Nephron progenitor cell (in vitro differentiated cells): ENCODE results near the gene ERC2.

ENCODE experiments used
- DNase-seq: peaks from one replicate; pipeline ENCODE4 v3.0.0; 2021
- H3K27ac Mint-ChIP-seq: 2 replicates; pipeline ENCODE4 v1.8.0; 2021; ENCODE audit warnings: mild to moderate bottlenecking, moderate library complexity, mixed read lengths
- H3K27me3 Mint-ChIP-seq: 2 replicates; pipeline ENCODE4 v1.8.0; 2021; ENCODE audit warnings: mild to moderate bottlenecking, low read depth, mixed read lengths; ENCODE audit not compliant: poor library complexity
- H3K36me3 Mint-ChIP-seq: 2 replicates; pipeline ENCODE4 v1.8.0; 2021; ENCODE audit warnings: low read depth, mixed read lengths
- H3K4me1 Mint-ChIP-seq: 2 replicates; pipeline ENCODE4 v1.8.0; 2021; ENCODE audit warnings: mixed read lengths
- H3K4me3 Mint-ChIP-seq: 2 replicates; pipeline ENCODE4 v1.8.0; 2021; ENCODE audit warnings: mild to moderate bottlenecking, moderate library complexity, mixed read lengths
- H3K9me3 Mint-ChIP-seq: 2 replicates; pipeline ENCODE4 v1.8.0; 2021; ENCODE audit warnings: mild to moderate bottlenecking, moderate library complexity, mixed read lengths
- TF ChIP-seq, protein P1 (sequence below): fragments of 200-600 bp; sonication (generic); IDR thresholded peaks from 2 replicates; pipeline ENCODE4 v1.5.0; 2021; ENCODE audit warnings: antibody characterized with exemption

ERC2 gene

DNA sequence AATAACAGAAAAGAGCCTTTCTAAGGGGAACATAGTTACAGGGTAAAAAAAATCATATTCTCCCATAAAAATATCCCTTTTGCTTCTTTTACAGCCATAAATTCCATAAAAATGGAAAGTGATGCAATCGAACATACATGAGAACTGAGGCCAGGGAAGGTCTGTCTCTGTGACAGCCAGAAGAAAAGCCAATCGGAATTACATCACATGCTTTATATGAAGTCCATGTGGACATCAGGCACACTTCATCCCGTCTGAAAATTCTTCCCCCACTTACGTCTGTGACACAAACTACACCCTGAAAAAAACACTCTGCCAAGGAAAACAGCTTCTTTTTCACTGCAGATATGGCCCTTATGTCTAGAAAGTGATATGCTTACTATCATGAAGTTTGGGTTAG, 323.5 kb downstream of the ERC2 start:
- Mint-ChIP-seq H3K4me3 (no peak overlapping the region), H3K36me3 (no peaks in the 10 kb centered on the region), H3K9me3 (no peaks in the 10 kb centered on the region), H3K27ac (no peak overlapping the region), H3K27me3 (no peaks in the 10 kb centered on the region), H3K4me1 (peaks cover 11% of the 10 kb centered on the region)
- TF ChIP-seq, protein P1, sequence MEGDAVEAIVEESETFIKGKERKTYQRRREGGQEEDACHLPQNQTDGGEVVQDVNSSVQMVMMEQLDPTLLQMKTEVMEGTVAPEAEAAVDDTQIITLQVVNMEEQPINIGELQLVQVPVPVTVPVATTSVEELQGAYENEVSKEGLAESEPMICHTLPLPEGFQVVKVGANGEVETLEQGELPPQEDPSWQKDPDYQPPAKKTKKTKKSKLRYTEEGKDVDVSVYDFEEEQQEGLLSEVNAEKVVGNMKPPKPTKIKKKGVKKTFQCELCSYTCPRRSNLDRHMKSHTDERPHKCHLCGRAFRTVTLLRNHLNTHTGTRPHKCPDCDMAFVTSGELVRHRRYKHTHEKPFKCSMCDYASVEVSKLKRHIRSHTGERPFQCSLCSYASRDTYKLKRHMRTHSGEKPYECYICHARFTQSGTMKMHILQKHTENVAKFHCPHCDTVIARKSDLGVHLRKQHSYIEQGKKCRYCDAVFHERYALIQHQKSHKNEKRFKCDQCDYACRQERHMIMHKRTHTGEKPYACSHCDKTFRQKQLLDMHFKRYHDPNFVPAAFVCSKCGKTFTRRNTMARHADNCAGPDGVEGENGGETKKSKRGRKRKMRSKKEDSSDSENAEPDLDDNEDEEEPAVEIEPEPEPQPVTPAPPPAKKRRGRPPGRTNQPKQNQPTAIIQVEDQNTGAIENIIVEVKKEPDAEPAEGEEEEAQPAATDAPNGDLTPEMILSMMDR: no peak
- DNase-seq: no peak

DNA sequence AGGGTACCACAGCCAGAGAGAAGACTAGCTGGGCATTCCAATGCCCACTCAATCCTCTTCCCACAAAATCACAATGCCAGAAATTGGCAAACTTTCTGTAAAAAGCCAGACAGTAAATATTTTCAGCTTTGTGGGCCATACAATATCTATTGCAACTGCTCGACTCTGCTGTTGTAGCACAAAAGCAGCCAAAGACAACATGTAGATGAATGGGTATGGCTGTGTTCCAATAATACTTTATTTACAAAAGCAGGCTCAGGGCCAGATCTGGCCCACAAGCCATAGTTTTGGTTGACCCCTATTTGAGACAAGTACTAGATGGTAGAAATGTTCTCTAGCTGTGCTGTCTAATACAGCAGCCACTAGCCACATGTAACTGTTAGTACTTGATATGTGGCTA, 330.9 kb downstream of the ERC2 start:
- Mint-ChIP-seq H3K9me3 (no peaks in the 10 kb centered on the region), H3K4me3 (no peak overlapping the region), H3K36me3 (no peaks in the 10 kb centered on the region), H3K4me1 (peaks cover 1% of the 10 kb centered on the region), H3K27me3 (no peaks in the 10 kb centered on the region), H3K27ac (no peak overlapping the region)
- DNase-seq: no peak
- TF ChIP-seq, protein P1: no peak

DNA sequence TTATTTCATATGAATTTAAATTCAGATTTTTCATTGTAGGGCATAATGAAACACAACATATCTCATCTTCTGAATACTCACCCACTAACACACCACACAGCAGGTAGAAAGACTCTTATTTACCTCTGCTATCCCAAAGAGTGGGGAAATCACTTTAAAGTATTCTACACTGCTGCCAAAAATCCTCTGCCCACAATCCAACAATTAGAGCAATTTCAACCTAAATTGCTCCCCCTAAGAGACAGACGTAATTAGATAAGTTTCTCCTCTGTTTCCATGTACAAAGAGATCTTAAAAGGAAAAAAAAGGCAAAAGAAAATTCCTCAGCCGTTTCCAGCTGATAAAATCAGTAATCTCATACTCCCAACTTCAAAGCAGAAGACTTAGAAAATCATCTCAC, 331.8 kb downstream of the ERC2 start:
- TF ChIP-seq, protein P1: no peak
- peaks cover 10% of the 10 kb centered on the region for H3K4me1 Mint-ChIP-seq
- no peak overlapping the region for H3K27ac Mint-ChIP-seq
- no peak for DNase-seq
- no peak overlapping the region for H3K4me3 Mint-ChIP-seq
- H3K36me3 Mint-ChIP-seq: no peaks in the 10 kb centered on the region
- H3K27me3 Mint-ChIP-seq: no peaks in the 10 kb centered on the region
- no peaks in the 10 kb centered on the region for H3K9me3 Mint-ChIP-seq

DNA sequence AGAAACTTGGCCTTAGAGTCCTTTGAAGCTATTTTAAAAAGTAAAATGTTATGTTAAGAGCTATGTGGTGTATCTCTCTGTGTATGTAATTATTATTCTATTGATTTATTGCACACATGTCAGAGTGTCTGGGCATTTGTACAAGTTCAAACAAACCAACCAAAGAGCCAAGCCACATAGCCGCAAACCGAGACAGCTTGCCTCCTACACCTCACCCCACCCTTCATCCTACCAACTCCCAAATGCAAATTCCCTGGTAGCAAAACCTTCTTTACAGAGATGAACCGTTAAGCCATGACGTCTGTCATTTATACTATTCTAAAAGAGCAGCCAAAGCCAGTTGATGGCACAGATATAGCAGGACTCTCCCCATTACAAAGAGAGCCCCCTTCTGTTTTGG, 332.3 kb downstream of the ERC2 start:
- H3K27ac Mint-ChIP-seq: no peak overlapping the region
- peaks cover 16% of the 10 kb centered on the region for H3K4me1 Mint-ChIP-seq
- no peaks in the 10 kb centered on the region for H3K9me3 Mint-ChIP-seq
- TF ChIP-seq, protein P1: no peak
- no peaks in the 10 kb centered on the region for H3K27me3 Mint-ChIP-seq
- no peaks in the 10 kb centered on the region for H3K36me3 Mint-ChIP-seq
- no peak for DNase-seq
- no peak overlapping the region for H3K4me3 Mint-ChIP-seq

DNA sequence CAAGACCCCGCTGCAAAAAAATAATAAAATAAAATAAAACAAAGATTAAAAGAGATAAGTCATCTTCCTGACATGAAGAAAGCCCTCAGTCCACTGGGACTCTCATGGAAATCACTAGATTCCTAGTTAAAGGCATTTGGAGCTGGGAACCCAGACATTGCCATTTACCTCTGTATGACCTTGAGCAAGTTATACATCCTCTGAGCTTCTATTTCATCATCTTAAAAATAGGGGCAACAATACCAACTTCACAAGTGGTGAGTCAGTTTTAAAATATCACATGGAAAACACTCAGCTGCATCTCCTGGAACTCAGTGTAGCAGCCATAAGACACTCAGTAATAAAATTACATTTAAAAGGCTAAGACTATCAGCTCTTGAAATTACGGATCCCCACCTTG, 334.8 kb downstream of the ERC2 start:
- no peaks in the 10 kb centered on the region for H3K9me3 Mint-ChIP-seq
- peaks cover 41% of the 10 kb centered on the region for H3K4me1 Mint-ChIP-seq
- TF ChIP-seq, protein P1: no peak
- no peak overlapping the region for H3K4me3 Mint-ChIP-seq
- H3K27ac Mint-ChIP-seq: no peak overlapping the region
- DNase-seq: no peak
- no peaks in the 10 kb centered on the region for H3K27me3 Mint-ChIP-seq
- H3K36me3 Mint-ChIP-seq: no peaks in the 10 kb centered on the region

DNA sequence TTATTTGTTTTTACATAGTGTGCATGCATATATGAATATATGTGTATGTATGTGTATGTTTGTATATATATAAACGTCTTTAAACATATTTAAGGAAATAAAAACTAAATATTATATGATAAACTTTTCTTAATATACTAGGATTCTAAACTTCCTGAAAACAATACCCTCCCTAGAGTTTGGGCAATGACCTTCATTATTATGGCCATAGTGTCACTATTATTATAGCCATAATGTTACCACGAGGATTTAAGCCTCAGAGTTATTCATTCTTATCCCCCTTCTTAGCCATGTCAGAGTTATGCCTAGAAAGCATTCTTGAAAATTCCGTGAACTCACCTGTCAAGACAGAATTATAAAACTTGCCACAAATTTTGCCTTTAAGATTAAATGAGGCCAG, 335.5 kb downstream of the ERC2 start:
- H3K4me3 Mint-ChIP-seq: no peak overlapping the region
- DNase-seq: no peak
- H3K27me3 Mint-ChIP-seq: no peaks in the 10 kb centered on the region
- H3K36me3 Mint-ChIP-seq: no peaks in the 10 kb centered on the region
- no peaks in the 10 kb centered on the region for H3K9me3 Mint-ChIP-seq
- no peak overlapping the region for H3K27ac Mint-ChIP-seq
- peaks cover 46% of the 10 kb centered on the region for H3K4me1 Mint-ChIP-seq
- TF ChIP-seq, protein P1: no peak
